Activated naive CD4-positive, alpha-beta T cell treated with anti-CD3 and anti-CD28 coated beads, Interleukin-2, amount 50 U/mL, for 72 hours (primary cell): ENCODE data around the gene ADSL. TPM values are rescaled to one million over a fixed set of nuclear protein-coding genes. Genes with fewer than 3 reads are reported as not detected.

Source experiments
- ATAC-seq, 2 donors: fragments of 150-1000 bp; cut with Tn5 transposase; 2 replicates each; pipeline ENCODE4 v1.10.0; 2021; ENCODE audit warnings: mild to moderate bottlenecking in 2 of 2, moderate library complexity in 2 of 2
- DNase-seq, 2 donors: peaks; one replicate each; pipeline ENCODE4 v3.0.0; 2021 to 2022; ENCODE audit warnings: low spot score in 2 of 2
- H3K27ac Mint-ChIP-seq, 2 donors: one replicate each; pipeline ENCODE4 v1.8.0; 2022; ENCODE audit warnings: mild to moderate bottlenecking in 2 of 2, mixed read lengths in 2 of 2
- H3K36me3 Mint-ChIP-seq, 2 donors: one replicate each; pipeline ENCODE4 v1.8.0; 2022; ENCODE audit warnings: mixed read lengths in 2 of 2
- H3K9me3 Mint-ChIP-seq, 2 donors: one replicate each; pipeline ENCODE4 v1.8.0; 2022; ENCODE audit warnings: mixed read lengths in 2 of 2
- total RNA-seq, 2 donors: library from RNA; stranded (reverse); gene quantifications; one replicate each; pipeline ENCODE4 v1.2.3, GENCODE V29; 2022

ADSL gene
- total RNA-seq, 2 donors from 2014 or later, result 97.4 to 135 TPM

DNA sequence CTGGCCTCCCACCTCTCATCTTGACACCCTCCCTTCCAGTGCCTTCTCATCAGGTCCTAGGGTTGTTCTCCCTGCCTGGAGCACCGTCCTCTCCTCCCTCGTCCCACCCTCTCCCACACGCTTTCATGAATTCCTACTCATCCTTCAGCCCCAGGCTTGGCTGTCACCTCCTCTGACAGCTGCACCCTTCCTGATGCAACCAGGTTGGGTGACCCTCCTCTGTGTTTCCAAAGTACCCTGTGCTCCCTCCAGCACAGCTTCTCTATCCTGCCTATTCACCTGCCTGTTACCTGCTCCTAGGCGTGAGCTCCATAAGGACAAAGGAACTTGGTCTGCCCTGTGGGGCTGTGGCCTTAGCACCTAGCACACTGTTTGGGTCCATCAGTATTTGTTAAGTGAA lies 82.5 kb downstream of the ADSL start:
- Mint-ChIP-seq H3K27ac (peak overlapping the region; percentile 22 to 83), H3K36me3 (peaks cover 4 to 13% of the 10 kb centered on the region in 2 donors), H3K9me3 (no peaks in the 10 kb centered on the region)
- no peak for ATAC-seq
- DNase-seq, result no peak

DNA sequence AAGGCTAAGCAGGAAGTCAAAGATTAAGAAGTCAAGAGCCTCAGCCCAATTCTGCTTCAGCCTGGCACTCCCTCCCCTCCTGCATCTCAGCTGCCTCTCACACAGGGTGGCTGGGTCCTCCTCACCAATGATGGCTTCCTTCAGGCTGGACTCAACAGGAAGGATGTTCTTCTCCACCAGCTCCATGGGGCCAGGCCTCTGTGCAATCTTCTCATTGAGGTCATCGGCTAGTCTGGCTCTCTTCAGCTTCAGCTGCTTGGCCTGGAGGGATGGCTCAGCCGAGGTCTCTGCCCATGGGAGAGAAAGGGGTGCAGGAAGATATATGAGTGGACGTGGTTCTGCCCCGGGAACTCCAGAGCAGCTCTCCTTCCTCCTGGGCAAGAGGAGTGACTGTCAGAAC lies 83.2 kb downstream of the ADSL start:
- Mint-ChIP-seq H3K9me3 (no peaks in the 10 kb centered on the region), H3K27ac (peak overlapping the region; percentile 22 to 83), H3K36me3 (peaks cover 4 to 19% of the 10 kb centered on the region in 2 donors)
- ATAC-seq, result no peak
- no peak for DNase-seq

DNA sequence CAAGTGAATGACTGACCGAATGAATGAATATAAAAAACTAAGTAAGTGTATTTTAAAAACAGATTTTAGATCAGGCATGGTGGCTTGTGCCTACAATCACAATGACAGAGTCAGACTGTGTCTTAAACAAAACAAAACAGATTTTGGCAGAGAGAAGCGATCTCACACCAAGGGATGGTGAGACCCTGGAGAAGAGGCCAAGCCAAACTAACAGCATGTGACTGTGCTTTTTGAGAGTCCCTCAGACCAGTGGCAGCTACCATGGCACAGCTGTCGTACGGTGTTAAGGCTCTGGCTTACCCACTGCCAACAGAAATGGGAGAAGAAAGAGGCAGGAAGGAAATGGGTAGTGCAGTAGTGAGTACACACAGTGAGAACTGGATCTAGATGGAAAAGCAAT lies 84.7 kb downstream of the ADSL start:
- Mint-ChIP-seq H3K36me3 (peaks cover 4 to 28% of the 10 kb centered on the region in 2 donors), H3K27ac (peak overlapping the region; percentile 43 to 93), H3K9me3 (no peaks in the 10 kb centered on the region)
- ATAC-seq (no peak), DNase-seq (no peak)

DNA sequence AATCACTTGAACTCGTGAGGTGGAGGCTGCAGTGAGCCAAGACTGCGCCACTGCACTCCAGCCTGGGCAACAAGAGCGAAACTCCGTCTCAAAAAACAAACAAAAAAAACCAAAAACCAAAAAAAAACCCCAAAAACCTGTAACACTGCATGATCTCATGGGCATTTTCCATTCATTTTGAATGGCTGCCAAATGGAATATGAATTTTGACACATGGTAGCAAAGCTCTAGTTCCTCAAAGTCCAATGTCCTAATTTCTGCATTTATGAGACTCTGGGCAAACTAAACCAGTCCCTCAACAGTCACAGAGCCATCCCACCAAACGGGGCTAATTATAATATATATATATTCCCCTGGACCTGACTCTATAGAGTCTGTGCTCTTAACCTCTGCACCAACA lies 85.9 kb downstream of the ADSL start:
- no peak for DNase-seq
- ATAC-seq, result no peak
- H3K36me3 Mint-ChIP-seq, result peaks cover 4 to 28% of the 10 kb centered on the region in 2 donors
- no peaks in the 10 kb centered on the region for H3K9me3 Mint-ChIP-seq
- peak overlapping the region in 1 of 2 donors; percentile 20 for H3K27ac Mint-ChIP-seq

DNA sequence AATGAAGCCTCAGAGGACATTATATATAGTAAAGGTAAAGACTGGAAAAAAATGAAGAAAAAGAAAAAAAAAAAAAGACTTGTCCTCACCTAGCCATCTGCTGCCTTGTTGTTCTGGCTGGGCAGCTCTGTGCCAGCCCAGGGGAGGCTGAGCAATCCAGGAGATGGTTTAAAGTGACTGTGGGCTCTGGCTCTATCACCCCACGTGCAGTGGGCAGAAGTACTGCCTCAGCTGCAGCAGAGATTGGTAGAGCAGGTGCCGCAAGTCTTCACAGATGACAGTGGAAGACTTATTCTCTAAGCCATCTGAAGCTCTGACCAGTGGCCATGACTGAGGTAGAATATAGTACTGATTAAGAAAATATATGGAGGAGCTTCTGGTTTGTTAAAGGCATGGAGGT lies 86.3 kb downstream of the ADSL start:
- Mint-ChIP-seq H3K36me3 (peaks cover 4 to 28% of the 10 kb centered on the region in 2 donors), H3K27ac (peak overlapping the region in 1 of 2 donors; percentile 20), H3K9me3 (no peaks in the 10 kb centered on the region)
- DNase-seq, result no peak
- ATAC-seq, result no peak

DNA sequence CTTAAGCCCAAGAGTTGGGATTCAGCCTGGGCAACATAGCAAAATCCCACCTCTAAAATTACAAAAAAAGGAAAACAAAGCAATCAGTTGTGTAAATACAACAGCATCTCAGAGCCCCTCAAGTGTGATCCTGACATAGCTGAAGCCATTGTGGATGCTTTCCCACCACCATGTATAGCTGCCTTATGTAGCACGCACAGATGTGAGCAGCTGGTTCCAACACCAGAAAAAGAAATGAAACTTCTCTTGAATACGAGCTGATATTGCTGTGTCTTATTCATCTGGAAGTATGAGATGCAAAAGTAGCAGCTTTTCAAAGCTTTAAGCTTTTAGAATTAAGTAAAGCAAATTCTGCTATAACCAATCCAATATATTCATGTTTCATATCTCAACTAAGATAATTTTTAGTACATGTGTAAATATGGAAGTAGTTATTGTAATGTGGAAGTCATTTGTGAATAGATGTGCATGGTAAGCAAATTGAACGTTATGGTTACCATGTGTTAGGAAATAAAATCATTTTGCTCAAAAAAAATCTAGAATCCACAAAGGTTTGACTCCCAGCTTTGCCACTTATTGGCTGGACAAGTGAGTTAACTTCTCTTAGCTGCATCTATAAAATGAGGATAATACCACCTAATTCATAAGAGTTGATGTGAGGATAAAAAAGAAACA lies 87.3 kb downstream of the ADSL start:
- ATAC-seq (no peak), DNase-seq (no peak)
- Mint-ChIP-seq H3K36me3 (peaks cover 4 to 28% of the 10 kb centered on the region in 2 donors), H3K27ac (no peak overlapping the region), H3K9me3 (no peaks in the 10 kb centered on the region)

DNA sequence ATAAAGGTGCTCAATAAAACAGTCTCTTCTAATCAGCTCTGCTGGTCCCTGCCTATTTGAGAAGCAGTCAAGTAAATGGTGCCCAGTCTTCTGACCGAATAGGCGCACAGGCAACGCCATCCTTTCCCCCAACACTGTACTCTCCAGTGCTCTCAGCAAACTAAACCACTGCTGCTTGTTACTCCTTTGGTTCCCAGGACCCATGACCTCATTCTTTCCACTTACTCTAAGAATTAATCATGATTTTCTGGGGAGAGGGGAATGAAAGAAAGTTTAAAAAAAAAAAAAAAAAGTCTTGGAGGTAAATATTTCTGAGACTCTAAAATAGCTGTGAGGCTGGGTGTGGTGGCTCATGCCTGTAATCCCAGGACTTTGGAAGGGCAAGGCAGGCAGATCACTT lies 87.8 kb downstream of the ADSL start:
- DNase-seq (no peak), ATAC-seq (no peak)
- H3K27ac Mint-ChIP-seq, result peak overlapping the region; percentile 24 to 41
- no peaks in the 10 kb centered on the region for H3K9me3 Mint-ChIP-seq
- H3K36me3 Mint-ChIP-seq, result peaks cover 4 to 23% of the 10 kb centered on the region in 2 donors

DNA sequence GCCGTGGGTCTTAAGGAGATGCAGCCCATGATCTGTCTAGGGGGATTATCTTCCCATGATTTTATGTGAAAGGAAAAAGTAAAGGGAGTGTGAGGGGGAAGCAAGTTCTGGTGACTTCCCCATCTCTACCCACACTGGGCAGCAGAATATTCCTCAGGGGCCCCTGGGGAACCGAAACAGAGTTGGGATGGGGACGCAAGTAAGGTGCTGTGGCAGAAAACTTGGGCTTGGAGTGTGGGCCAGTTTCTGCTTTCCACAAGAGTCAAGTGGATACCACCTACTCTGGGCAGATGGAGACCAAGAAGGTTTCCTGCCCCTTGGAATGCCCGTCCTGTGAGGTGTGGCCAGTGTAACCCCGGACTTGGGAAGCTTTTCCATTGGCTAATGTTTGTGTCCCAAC lies 88.4 kb downstream of the ADSL start:
- H3K36me3 Mint-ChIP-seq, result peaks cover 4 to 23% of the 10 kb centered on the region in 2 donors
- ATAC-seq (no peak), DNase-seq (no peak)
- no peaks in the 10 kb centered on the region for H3K9me3 Mint-ChIP-seq
- peak overlapping the region; percentile 36 to 41 for H3K27ac Mint-ChIP-seq

DNA sequence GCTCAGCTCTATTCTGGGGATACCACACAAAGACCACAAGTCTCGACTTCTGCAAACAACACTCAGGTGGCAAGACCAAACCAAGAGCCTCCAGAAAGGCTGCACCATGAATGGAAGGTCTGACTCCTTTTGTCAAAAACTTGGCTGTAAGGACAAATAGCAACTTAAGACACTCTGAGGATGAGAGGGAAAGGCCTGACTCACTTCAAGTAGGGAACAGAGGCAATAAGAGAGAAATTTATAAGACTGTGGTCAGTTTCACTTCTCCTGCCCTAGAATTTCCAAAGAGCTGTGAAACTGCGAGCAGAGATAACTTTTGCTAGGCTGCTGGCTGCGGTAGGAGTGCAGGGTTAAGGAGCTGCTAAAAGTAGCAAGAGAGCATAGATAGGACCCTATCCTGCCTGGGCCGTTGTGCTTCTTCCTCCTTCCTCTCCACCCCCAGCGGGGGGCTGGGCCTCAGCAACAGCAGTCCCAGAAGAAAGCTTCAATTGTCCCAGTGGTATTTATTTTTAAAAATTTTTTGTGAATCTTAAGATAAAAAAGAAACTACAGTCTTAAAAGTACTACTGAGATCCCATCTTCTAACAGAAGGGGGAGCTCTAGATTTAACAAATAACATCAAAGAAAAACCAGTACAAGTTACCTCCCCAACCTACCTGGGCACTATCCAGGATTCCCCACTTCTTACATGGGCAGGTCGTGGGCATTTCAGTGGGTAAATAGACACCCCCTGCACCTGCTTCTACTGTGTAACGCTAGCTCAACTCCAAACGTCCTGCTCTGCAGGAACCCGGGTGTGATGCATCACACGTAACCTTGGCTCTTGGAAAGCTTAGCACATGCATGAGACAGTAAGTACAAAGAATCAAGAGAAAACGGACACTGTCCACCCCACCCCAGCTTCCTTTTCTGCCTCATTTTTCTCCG lies 90.5 kb downstream of the ADSL start:
- Mint-ChIP-seq H3K36me3 (peaks cover 0 to 22% of the 10 kb centered on the region in 2 donors), H3K27ac (peak overlapping the region; percentile 12 to 82), H3K9me3 (no peaks in the 10 kb centered on the region)
- DNase-seq (peak in 1 of 2 donors; percentile 19), ATAC-seq (peak; percentile 77)

Other genes starting within 250 kb of the ADSL start
- 10 to 100 TPM; 57.7 to 63.2 TPM for gene TNRC6B, start 168.6 kb upstream of the ADSL start, total RNA-seq
- 10 to 100 TPM; 31.8 to 50.2 TPM for gene SGSM3, start 24.1 kb downstream of the ADSL start, total RNA-seq